GM23248 (cell line): ENCODE results near the gene ZNRD2. TPM values are rescaled to one million over a fixed set of nuclear protein-coding genes. Genes with fewer than 3 reads are reported as not detected.

ENCODE experiments used
- DNase-seq: peaks from one replicate; pipeline ENCODE4 v3.0.0-alpha.2; 2015
- H2AFZ ChIP-seq: fragments of 200-600 bp; sonication (generic); 2 replicates; pipeline ENCODE4 v1.6.1; 2016; ENCODE audit warnings: antibody characterized with exemption
- H3F3A ChIP-seq: fragments of 200-600 bp; sonication (generic); 2 replicates; pipeline ENCODE4 v1.6.1; 2016; ENCODE audit warnings: mild to moderate bottlenecking, antibody characterized with exemption, mixed run types; ENCODE audit not compliant: insufficient read depth
- H3K27ac ChIP-seq: fragments of 200-600 bp; sonication (generic); 2 replicates; pipeline ENCODE4 v1.5.1; 2016; ENCODE audit warnings: mild to moderate bottlenecking
- H3K27me3 ChIP-seq: fragments of 200-600 bp; sonication (generic); replicated peaks from 2 replicates; pipeline ENCODE4 v1.6.1; 2016; ENCODE audit warnings: mild to moderate bottlenecking; ENCODE audit not compliant: insufficient read depth
- H3K36me3 ChIP-seq: fragments of 200-600 bp; sonication (generic); 2 replicates; pipeline ENCODE4 v1.6.1; 2016; ENCODE audit warnings: low read depth, mild to moderate bottlenecking
- H3K4me1 ChIP-seq: fragments of 200-600 bp; sonication (generic); 2 replicates; pipeline ENCODE4 v1.6.1; 2016; ENCODE audit warnings: mild to moderate bottlenecking; ENCODE audit not compliant: insufficient read depth
- H3K4me2 ChIP-seq: fragments of 200-600 bp; sonication (generic); one replicate; pipeline ENCODE4 v1.6.1; 2016; ENCODE audit warnings: mild to moderate bottlenecking; ENCODE audit not compliant: unreplicated experiment
- H3K4me3 ChIP-seq: fragments of 200-600 bp; sonication (generic); 2 replicates; pipeline ENCODE4 v1.5.1; 2016; ENCODE audit warnings: mild to moderate bottlenecking
- H3K79me2 ChIP-seq: fragments of 200-600 bp; sonication (generic); 2 replicates; pipeline ENCODE4 v1.6.1; 2016; ENCODE audit warnings: mild to moderate bottlenecking; ENCODE audit not compliant: insufficient read depth
- H3K9ac ChIP-seq: fragments of 200-600 bp; sonication (generic); 2 replicates; pipeline ENCODE4 v1.6.1; 2016; ENCODE audit warnings: mild to moderate bottlenecking
- H3K9me2 ChIP-seq: fragments of 200-600 bp; sonication (generic); 2 replicates; pipeline ENCODE4 v1.6.1; 2016; ENCODE audit warnings: mixed run types, mild to moderate bottlenecking, moderate library complexity; ENCODE audit not compliant: insufficient read depth
- H3K9me3 ChIP-seq: fragments of 200-600 bp; sonication (generic); one replicate; pipeline ENCODE4 v1.6.1; 2017; ENCODE audit warnings: low read depth
- H4K20me1 ChIP-seq: fragments of 200-600 bp; sonication (generic); 2 replicates; pipeline ENCODE4 v1.6.0; 2016; ENCODE audit not compliant: insufficient read depth
- EZH2 ChIP-seq: fragments of 200-600 bp; sonication (generic); IDR thresholded peaks from 2 replicates; pipeline ENCODE4 v1.6.1; 2018; ENCODE audit warnings: antibody characterized with exemption, mild to moderate bottlenecking; ENCODE audit not compliant: insufficient read depth, poor library complexity, severe bottlenecking
- EZH2phosphoT487 ChIP-seq: fragments of 200-600 bp; sonication (generic); IDR thresholded peaks from 2 replicates; pipeline ENCODE4 v1.6.1; 2018; ENCODE audit warnings: antibody characterized with exemption, moderate library complexity, mild to moderate bottlenecking, low read depth; ENCODE audit not compliant: insufficient read depth
- WGBS, 2 experiments: methylation state at CpG; one replicate each; pipeline ENCODE4 v1.1.6; 2015 to 2017; ENCODE audit warnings: low lambda C conversion rate in 2 of 2, low coverage in 1 of 2; ENCODE audit errors: missing lambda C conversion rate in 2 of 2; 5-methylcytosine and 5-hydroxymethylcytosine counted together
- in situ Hi-C: fragments of 300-500 bp; cut with MboI; formaldehyde crosslinking; loops from 2 replicates; pipeline ENCODE4 v1.15.0; 2020
- polyA plus RNA-seq: library from polyadenylated mRNA; unstranded; fragments of >200 nt; fragmentation: Nextera tagmentation; extraction: Ambion mirVana; gene quantifications from 2 replicates; pipeline ENCODE4 v1.2.1, GENCODE V29; 2016
- small RNA-seq: library from RNA; depleted of rRNA; stranded (forward); fragments of <200 nt; gene quantifications from one replicate; pipeline ENCODE3, GENCODE V24; 2014; ENCODE audit warnings: low read depth, low replicate concordance
- total RNA-seq: library from RNA; depleted of rRNA; stranded (reverse); fragments of >200 nt; shearing (Covaris generic); gene quantifications from 2 replicates; pipeline ENCODE4 v1.2.3, GENCODE V29; 2014; rRNA removed

Gene ZNRD2
- total and polyA plus RNA-seq, 2 experiments from 2014 or later: 54.5 to 74.9 TPM

- H3K9me2 ChIP-seq: no peaks in the 10 kb centered on the region
- peaks cover 8% of the 10 kb centered on the region; the same call in 1 of the 2 replicates for H3K4me1 ChIP-seq
- no peak overlapping the region for H3K4me2 ChIP-seq
- no peak for TF ChIP-seq EZH2
- no peak for TF ChIP-seq EZH2phosphoT487
- in situ Hi-C loops: no loop called here
- no peaks in the 10 kb centered on the region for H3K9me3 ChIP-seq
- whole genome bisulfite sequencing, 2 experiments: 88 to 89% methylated on average over 15 to 16 of the region's 19 CpGs
- H3K36me3 ChIP-seq: no peaks in the 10 kb centered on the region; the same call in 1 of the 2 replicates
- no peak overlapping the region for H3K4me3 ChIP-seq
- no peaks in the 10 kb centered on the region for H3K27me3 ChIP-seq
- no peak for DNase-seq
- no peaks in the 10 kb centered on the region for H4K20me1 ChIP-seq
- H3K27ac ChIP-seq: no peak overlapping the region
- no peak overlapping the region for H2AFZ ChIP-seq
- H3K9ac ChIP-seq: no peak overlapping the region
- H3K79me2 ChIP-seq: peaks cover 45% of the 10 kb centered on the region
- no peaks in the 10 kb centered on the region for H3F3A ChIP-seq
Observed at GRCh38 chr11:65620666-65621065, 50.4 kb downstream of the ZNRD2 start.

GRCh38 chr11:65621460-65621859, 51.2 kb downstream of the ZNRD2 start:
- H3K9ac ChIP-seq: no peak overlapping the region
- in situ Hi-C loops: no loop called here

More at GRCh38 chr11:65621460-65621859, 51.2 kb downstream of the ZNRD2 start:
- Histone ChIP-seq H3K36me3 (no peaks in the 10 kb centered on the region; the same call in 1 of the 2 replicates), H4K20me1 (no peaks in the 10 kb centered on the region), H3K4me3 (no peak overlapping the region), H3K4me1 (peaks cover 7% of the 10 kb centered on the region; the same call in 1 of the 2 replicates), H3F3A (no peaks in the 10 kb centered on the region), H2AFZ (no peak overlapping the region), H3K4me2 (no peak overlapping the region), H3K79me2 (peaks cover 37% of the 10 kb centered on the region), H3K9me3 (no peaks in the 10 kb centered on the region), H3K27ac (no peak overlapping the region), H3K9me2 (no peaks in the 10 kb centered on the region), H3K27me3 (no peaks in the 10 kb centered on the region)
- no peak for TF ChIP-seq EZH2phosphoT487
- no peak for TF ChIP-seq EZH2
- no peak for DNase-seq
- 91 to 94% methylated on average over 14 of the region's 14 CpGs for WGBS, 2 experiments

Small RNA genes within 50 kb of the gene (small RNA-seq; reads per million reads assigned to genes)
- gene AP001362.1: not detected

Other genes with a start within 250 kb of the ZNRD2 start
- 27.7 and 30.0 TPM in 2 replicates for gene DPF2, start 236.6 kb upstream of the ZNRD2 start, total RNA-seq
- gene DPF2, start 236.6 kb upstream of the ZNRD2 start, polyA plus RNA-seq: 51.2 and 54.1 TPM in 2 replicates
- not detected in 2 replicates for gene TIGD3, start 215.7 kb upstream of the ZNRD2 start, total RNA-seq
- gene TIGD3, start 215.7 kb upstream of the ZNRD2 start, polyA plus RNA-seq: not detected in 2 replicates
- gene SLC25A45, start 187.8 kb upstream of the ZNRD2 start, total RNA-seq: 3.6 and 6.4 TPM in 2 replicates
- 3.7 and 3.9 TPM in 2 replicates for gene SLC25A45, start 187.8 kb upstream of the ZNRD2 start, polyA plus RNA-seq
- 80.2 and 106 TPM in 2 replicates for gene FRMD8, start 183.8 kb upstream of the ZNRD2 start, total RNA-seq
- gene FRMD8, start 183.8 kb upstream of the ZNRD2 start, polyA plus RNA-seq: 25.4 and 30.0 TPM in 2 replicates
- 74.3 and 143 TPM in 2 replicates for gene NEAT1, start 147.7 kb upstream of the ZNRD2 start, total RNA-seq
- gene NEAT1, start 147.7 kb upstream of the ZNRD2 start, polyA plus RNA-seq: 36.2 and 50.7 TPM in 2 replicates
- 2,638 and 3,272 TPM in 2 replicates for gene MALAT1, start 71.4 kb upstream of the ZNRD2 start, total RNA-seq
- gene MALAT1, start 71.4 kb upstream of the ZNRD2 start, polyA plus RNA-seq: 7,376 and 13,207 TPM in 2 replicates
- gene SCYL1, start 45.4 kb upstream of the ZNRD2 start, total RNA-seq: 115 and 133 TPM in 2 replicates
- 90.7 and 98.6 TPM in 2 replicates for gene SCYL1, start 45.4 kb upstream of the ZNRD2 start, polyA plus RNA-seq
- 98.4 and 112 TPM in 2 replicates for gene LTBP3, start 12.1 kb upstream of the ZNRD2 start, total RNA-seq
- 36.5 and 39.6 TPM in 2 replicates for gene LTBP3, start 12.1 kb upstream of the ZNRD2 start, polyA plus RNA-seq
- gene FAM89B, start 2.1 kb downstream of the ZNRD2 start, total RNA-seq: 41.2 and 67.0 TPM in 2 replicates
- gene FAM89B, start 2.1 kb downstream of the ZNRD2 start, polyA plus RNA-seq: 73.1 and 76.3 TPM in 2 replicates
- gene EHBP1L1, start 5.6 kb downstream of the ZNRD2 start, total RNA-seq: 85.5 and 88.5 TPM in 2 replicates
- gene EHBP1L1, start 5.6 kb downstream of the ZNRD2 start, polyA plus RNA-seq: 11.5 and 12.6 TPM in 2 replicates
- not detected in 2 replicates for gene KCNK7, start 25.3 kb downstream of the ZNRD2 start, total RNA-seq
- gene KCNK7, start 25.3 kb downstream of the ZNRD2 start, polyA plus RNA-seq: not detected in 2 replicates
- gene MAP3K11, start 43.7 kb downstream of the ZNRD2 start, total RNA-seq: 17.6 and 24.7 TPM in 2 replicates
- gene MAP3K11, start 43.7 kb downstream of the ZNRD2 start, polyA plus RNA-seq: 9.5 and 10.6 TPM in 2 replicates
- gene PCNX3, start 45.3 kb downstream of the ZNRD2 start, total RNA-seq: 23.5 and 30.2 TPM in 2 replicates
- 8.1 and 8.6 TPM in 2 replicates for gene PCNX3, start 45.3 kb downstream of the ZNRD2 start, polyA plus RNA-seq
- gene SIPA1, start 67.6 kb downstream of the ZNRD2 start, total RNA-seq: 15.9 and 16.6 TPM in 2 replicates
- 10.8 and 13.0 TPM in 2 replicates for gene SIPA1, start 67.6 kb downstream of the ZNRD2 start, polyA plus RNA-seq
- 38.4 and 45.1 TPM in 2 replicates for gene RELA, start 92.4 kb downstream of the ZNRD2 start, total RNA-seq
- gene RELA, start 92.4 kb downstream of the ZNRD2 start, polyA plus RNA-seq: 67.8 and 74.3 TPM in 2 replicates
- gene KAT5, start 141.8 kb downstream of the ZNRD2 start, total RNA-seq: 36.6 and 47.4 TPM in 2 replicates
- 28.8 and 29.5 TPM in 2 replicates for gene KAT5, start 141.8 kb downstream of the ZNRD2 start, polyA plus RNA-seq
- gene RNASEH2C, start 150.3 kb downstream of the ZNRD2 start, total RNA-seq: 45.7 and 56.1 TPM in 2 replicates
- gene RNASEH2C, start 150.3 kb downstream of the ZNRD2 start, polyA plus RNA-seq: 115 and 117 TPM in 2 replicates
- gene AP5B1, start 210.5 kb downstream of the ZNRD2 start, total RNA-seq: 14.8 and 16.4 TPM in 2 replicates
- gene AP5B1, start 210.5 kb downstream of the ZNRD2 start, polyA plus RNA-seq: 4.4 and 4.9 TPM in 2 replicates
- not detected in 2 replicates for gene OVOL1, start 216.6 kb downstream of the ZNRD2 start, total RNA-seq
- not detected in 2 replicates for gene OVOL1, start 216.6 kb downstream of the ZNRD2 start, polyA plus RNA-seq